PC-3 (cell line): ENCODE measurements around the gene AJUBA. TPM values are rescaled to one million over a fixed set of nuclear protein-coding genes. Genes with fewer than 3 reads are reported as not detected.
A peak's percentile ranks its signal among the peaks of the same experiment; 100 is the strongest.

Experiments used
- ATAC-seq: fragments of 200-7000 bp; cut with Tn5 transposase; 2 replicates; pipeline ENCODE4 v1.9.1; 2020; ENCODE audit warnings: mild to moderate bottlenecking, moderate library complexity
- BruUV-seq: library from RNA; stranded (reverse); fragments of 400-500 nt; replicated peaks from 2 replicates; lab custom pipeline; 2021; lab: Mats Ljungman, UMichigan
- CTCF ChIA-PET: fragments of 300-600 bp; sonication (Branson Sonifier 250); formaldehyde crosslinking; loops from one replicate; lab custom pipeline; 2022; ENCODE audit warnings: antibody characterized with exemption; lab: Charles Lee
- POLR2A ChIA-PET: fragments of 300-600 bp; sonication (Branson Sonifier 250); formaldehyde crosslinking; loops from one replicate; lab custom pipeline; 2022; ENCODE audit warnings: antibody characterized with exemption; ENCODE audit not compliant: unreplicated experiment; lab: Charles Lee
- DNase-seq: peaks from one replicate; pipeline ENCODE4 v3.0.0-alpha.2; 2015
- H2AFZ ChIP-seq: fragments of 300-600 bp; sonication (generic); 2 replicates; pipeline ENCODE4 v1.6.0; 2016; ENCODE audit warnings: antibody characterized with exemption, low read length
- H3F3A ChIP-seq: fragments of 300-600 bp; sonication (generic); one replicate; pipeline ENCODE4 v1.6.0; 2017; ENCODE audit warnings: antibody characterized with exemption, low read length, control low read depth, mild to moderate bottlenecking; ENCODE audit not compliant: unreplicated experiment
- H3K27ac ChIP-seq: fragments of 300-600 bp; sonication (generic); 2 replicates; pipeline ENCODE4 v1.5.1; 2016; ENCODE audit warnings: mild to moderate bottlenecking, low read length
- H3K27me3 ChIP-seq: fragments of 300-600 bp; sonication (generic); 2 replicates; pipeline ENCODE4 v1.6.1; 2016; ENCODE audit warnings: low read length, mixed read lengths
- H3K36me3 ChIP-seq: fragments of 300-600 bp; sonication (generic); 2 replicates; pipeline ENCODE4 v1.6.1; 2016; ENCODE audit warnings: low read depth, mixed run types, low read length, mixed read lengths
- H3K4me1 ChIP-seq: fragments of 300-600 bp; sonication (generic); 2 replicates; pipeline ENCODE4 v1.5.1; 2016; ENCODE audit warnings: low read length; ENCODE audit not compliant: insufficient read depth
- H3K4me2 ChIP-seq: fragments of 300-600 bp; sonication (generic); 2 replicates; pipeline ENCODE4 v1.6.0; 2016; ENCODE audit warnings: low read length
- H3K4me3 ChIP-seq: fragments of 300-600 bp; sonication (generic); 2 replicates; pipeline ENCODE4 v1.5.1; 2016; ENCODE audit warnings: mild to moderate bottlenecking, low read length, mixed read lengths
- H3K79me2 ChIP-seq: fragments of 300-600 bp; sonication (generic); 2 replicates; pipeline ENCODE4 v1.6.1; 2017; ENCODE audit warnings: low read length, mixed read lengths
- H3K9ac ChIP-seq: fragments of 300-600 bp; sonication (generic); 2 replicates; pipeline ENCODE4 v1.6.0; 2016; ENCODE audit warnings: mild to moderate bottlenecking, low read length
- H3K9me2 ChIP-seq: fragments of 300-600 bp; sonication (generic); replicated peaks from 2 replicates; pipeline ENCODE4 v1.6.1; 2016; ENCODE audit warnings: mixed run types, low read length, mixed read lengths
- H3K9me3 ChIP-seq: fragments of 300-600 bp; sonication (generic); 2 replicates; pipeline ENCODE4 v1.6.1; 2016; ENCODE audit warnings: low read length, mixed read lengths
- H4K20me1 ChIP-seq: fragments of 300-600 bp; sonication (generic); 2 replicates; pipeline ENCODE4 v1.6.1; 2016; ENCODE audit warnings: low read length, mixed read lengths
- CTCF ChIP-seq: fragments of 300-600 bp; sonication (generic); conservative IDR thresholded peaks from 2 replicates; pipeline ENCODE4 v1.5.1; 2017; ENCODE audit warnings: antibody characterized with exemption, low read depth, mild to moderate bottlenecking, low read length
- EZH2 ChIP-seq: fragments of 300-600 bp; sonication (generic); IDR thresholded peaks from one replicate; pipeline ENCODE4 v1.6.1; 2017; ENCODE audit warnings: antibody characterized with exemption, mild to moderate bottlenecking, low read length; ENCODE audit not compliant: unreplicated experiment
- EZH2phosphoT487 ChIP-seq: fragments of 300-600 bp; sonication (generic); IDR thresholded peaks from 2 replicates; pipeline ENCODE4 v1.6.1; 2018; ENCODE audit warnings: mild to moderate bottlenecking, antibody characterized with exemption, low read length, borderline replicate concordance
- intact Hi-C: fragments of 100-400 bp; cut with micrococcal nuclease; formaldehyde crosslinking; loops from 2 replicates; pipeline ENCODE4 v1.9.0; 2023
- total RNA-seq: library from RNA; depleted of rRNA; stranded (reverse); fragments of >200 nt; gene quantifications from 2 replicates; pipeline ENCODE4 v1.2.3, GENCODE V29; 2014

The AJUBA gene
- total RNA-seq, 1 experiment from 2014 or later = 81.1 TPM

- H3K27me3 ChIP-seq = no peaks in the 10 kb centered on the region
- no TSS peak for BruUV-seq
- no peak overlapping the region for H3K4me3 ChIP-seq
- no peak overlapping the region for H3K4me2 ChIP-seq
- no peaks in the 10 kb centered on the region for H3F3A ChIP-seq
- no peaks in the 10 kb centered on the region for H3K9me3 ChIP-seq
- intact Hi-C loops = no loop called here
- no peak overlapping the region for H3K27ac ChIP-seq
- no peak overlapping the region for H2AFZ ChIP-seq
- ATAC-seq (no peak), DNase-seq (no peak)
- ChIA-PET CTCF (interaction anchor here (1.5 kb wide), 1 partner anchor 75 kb away, joined by 4 read pairs; no protein-coding TSS in a partner anchor), POLR2A (no interaction called here)
- H3K9ac ChIP-seq = no peak overlapping the region
- no peaks in the 10 kb centered on the region for H4K20me1 ChIP-seq
- no peaks in the 10 kb centered on the region for H3K36me3 ChIP-seq
- H3K9me2 ChIP-seq = no peaks in the 10 kb centered on the region
- TF ChIP-seq EZH2phosphoT487 (no peak), CTCF (no peak)
- peaks cover 5% of the 10 kb centered on the region; the same call in 1 of the 2 replicates for H3K4me1 ChIP-seq
- H3K79me2 ChIP-seq = no peaks in the 10 kb centered on the region
Measured at GRCh38 chr14:22993517-22993916, 11.2 kb upstream of the AJUBA start.

GRCh38 chr14:22991852-22992251 is 9.5 kb upstream of the AJUBA start:
- peaks cover 5% of the 10 kb centered on the region; the same call in 1 of the 2 replicates for H3K4me1 ChIP-seq
- no peaks in the 10 kb centered on the region for H4K20me1 ChIP-seq
- no peak for TF ChIP-seq EZH2phosphoT487
- no peak for TF ChIP-seq EZH2
- TF ChIP-seq CTCF = no peak
- H3F3A ChIP-seq = no peaks in the 10 kb centered on the region
- no peaks in the 10 kb centered on the region for H3K27me3 ChIP-seq
- no peaks in the 10 kb centered on the region for H3K9me2 ChIP-seq
- ChIA-PET POLR2A (no interaction called here), CTCF (no interaction called here)
- H3K9me3 ChIP-seq = no peaks in the 10 kb centered on the region
- H3K4me2 ChIP-seq = no peak overlapping the region
- no peak overlapping the region for H3K9ac ChIP-seq
- peak; percentile 37; the same call in 1 of the 2 replicates for ATAC-seq
- intact Hi-C loops = no loop called here
- H3K79me2 ChIP-seq = no peaks in the 10 kb centered on the region
- no peaks in the 10 kb centered on the region for H3K36me3 ChIP-seq
- no peak overlapping the region for H3K27ac ChIP-seq
- no peak overlapping the region for H2AFZ ChIP-seq
- no peak overlapping the region for H3K4me3 ChIP-seq
- no TSS peak for BruUV-seq
- no peak for DNase-seq

GRCh38 chr14:22987291-22987690 is 4.9 kb upstream of the AJUBA start:
- Histone ChIP-seq H3K79me2 (peaks cover 14% of the 10 kb centered on the region), H3K9me3 (no peaks in the 10 kb centered on the region), H3K36me3 (no peaks in the 10 kb centered on the region; the same call in 1 of the 2 replicates), H4K20me1 (no peaks in the 10 kb centered on the region), H3F3A (no peaks in the 10 kb centered on the region), H3K27ac (no peak overlapping the region), H3K9me2 (no peaks in the 10 kb centered on the region), H3K27me3 (no peaks in the 10 kb centered on the region), H2AFZ (no peak overlapping the region), H3K4me1 (no peaks in the 10 kb centered on the region; the same call in 1 of the 2 replicates), H3K4me2 (no peak overlapping the region), H3K9ac (no peak overlapping the region), H3K4me3 (no peak overlapping the region)
- TF ChIP-seq EZH2 (no peak), CTCF (no peak), EZH2phosphoT487 (no peak)
- POLR2A ChIA-PET = no interaction called here
- DNase-seq (no peak), ATAC-seq (no peak)
- intact Hi-C loops = loop anchor here (5.0 to 10.0 kb wide), 2 partner anchors 120 to 198 kb away; partner anchors contain the start of gene SLC7A8
- CTCF ChIA-PET = interaction anchor here (1.1 to 1.9 kb wide), 7 partner anchors 14 to 108 kb away, joined by 3 to 27 read pairs (median 9); partner anchors contain the start of genes ACIN1, C14orf119, CDH24 and PSMB5
- BruUV-seq = no TSS peak
